ENCODE measurements around the gene NRXN3.

NRXN3 gene

DNA sequence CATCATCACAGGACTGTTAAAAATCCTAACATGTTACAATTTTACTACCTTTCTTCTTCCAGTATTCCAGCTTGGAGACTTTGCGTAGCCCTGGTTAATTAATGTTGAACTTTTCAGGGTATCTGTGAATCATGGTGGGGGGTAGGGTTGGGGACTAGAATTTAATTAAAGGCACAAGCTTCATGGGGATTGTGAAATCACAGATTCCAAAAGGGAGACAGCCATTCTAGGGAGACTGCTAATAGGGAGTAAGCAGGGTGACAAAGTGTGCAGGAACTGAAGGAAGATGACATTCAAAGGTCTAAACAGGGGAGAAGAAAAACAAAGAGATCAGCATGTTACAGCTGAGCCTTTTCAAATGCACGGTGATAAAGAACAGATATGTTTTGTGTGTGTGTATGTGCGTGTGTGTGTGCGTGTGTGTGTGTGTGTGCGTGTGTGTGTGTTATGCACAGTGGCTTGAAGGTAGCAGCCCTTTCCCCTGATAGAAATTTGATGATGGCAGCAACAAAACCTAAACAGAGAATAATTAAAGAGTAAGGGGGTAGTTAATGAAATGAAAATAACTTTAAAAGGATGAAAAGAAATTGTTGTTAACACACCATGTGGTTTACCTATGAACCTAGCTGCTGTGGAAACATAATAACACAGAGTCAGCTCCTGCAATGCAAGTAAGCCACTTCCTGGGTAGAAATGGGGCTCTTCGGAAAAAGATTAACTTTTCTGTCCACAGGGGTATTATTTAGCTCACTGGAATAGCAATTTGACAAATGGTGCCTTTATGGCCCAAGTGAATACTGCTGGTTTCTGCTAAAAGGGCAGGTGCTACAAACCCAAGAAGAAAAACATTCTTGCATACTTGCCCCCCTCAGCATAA, 1459.5 kb downstream of the NRXN3 start:
- H3K4me3 ChIP-seq (ENCODE audit: low read depth, low read length), result no peak overlapping the region
- in situ Hi-C loops (cut with HindIII; ENCODE audit: low sequenced_read_pairs), result no loop called here
- TF ChIP-seq, protein P1, sequence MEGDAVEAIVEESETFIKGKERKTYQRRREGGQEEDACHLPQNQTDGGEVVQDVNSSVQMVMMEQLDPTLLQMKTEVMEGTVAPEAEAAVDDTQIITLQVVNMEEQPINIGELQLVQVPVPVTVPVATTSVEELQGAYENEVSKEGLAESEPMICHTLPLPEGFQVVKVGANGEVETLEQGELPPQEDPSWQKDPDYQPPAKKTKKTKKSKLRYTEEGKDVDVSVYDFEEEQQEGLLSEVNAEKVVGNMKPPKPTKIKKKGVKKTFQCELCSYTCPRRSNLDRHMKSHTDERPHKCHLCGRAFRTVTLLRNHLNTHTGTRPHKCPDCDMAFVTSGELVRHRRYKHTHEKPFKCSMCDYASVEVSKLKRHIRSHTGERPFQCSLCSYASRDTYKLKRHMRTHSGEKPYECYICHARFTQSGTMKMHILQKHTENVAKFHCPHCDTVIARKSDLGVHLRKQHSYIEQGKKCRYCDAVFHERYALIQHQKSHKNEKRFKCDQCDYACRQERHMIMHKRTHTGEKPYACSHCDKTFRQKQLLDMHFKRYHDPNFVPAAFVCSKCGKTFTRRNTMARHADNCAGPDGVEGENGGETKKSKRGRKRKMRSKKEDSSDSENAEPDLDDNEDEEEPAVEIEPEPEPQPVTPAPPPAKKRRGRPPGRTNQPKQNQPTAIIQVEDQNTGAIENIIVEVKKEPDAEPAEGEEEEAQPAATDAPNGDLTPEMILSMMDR (IDR thresholded peaks at IDR 0.05; ENCODE audit: low read depth, low read length, missing control alignments), result no peak
- no peak for DNase-seq (ENCODE audit: low read depth)

- no peak for DNase-seq (ENCODE audit: low read depth)
- H3K4me3 ChIP-seq (ENCODE audit: low read depth, low read length), result no peak overlapping the region
- TF ChIP-seq, protein P1 (IDR thresholded peaks at IDR 0.05; ENCODE audit: low read depth, low read length, missing control alignments), result no peak
- in situ Hi-C loops (cut with HindIII; ENCODE audit: low sequenced_read_pairs), result no loop called here
Measured at GRCh38 chr14:79630288-79630960, 1460.3 kb downstream of the NRXN3 start.

DNA sequence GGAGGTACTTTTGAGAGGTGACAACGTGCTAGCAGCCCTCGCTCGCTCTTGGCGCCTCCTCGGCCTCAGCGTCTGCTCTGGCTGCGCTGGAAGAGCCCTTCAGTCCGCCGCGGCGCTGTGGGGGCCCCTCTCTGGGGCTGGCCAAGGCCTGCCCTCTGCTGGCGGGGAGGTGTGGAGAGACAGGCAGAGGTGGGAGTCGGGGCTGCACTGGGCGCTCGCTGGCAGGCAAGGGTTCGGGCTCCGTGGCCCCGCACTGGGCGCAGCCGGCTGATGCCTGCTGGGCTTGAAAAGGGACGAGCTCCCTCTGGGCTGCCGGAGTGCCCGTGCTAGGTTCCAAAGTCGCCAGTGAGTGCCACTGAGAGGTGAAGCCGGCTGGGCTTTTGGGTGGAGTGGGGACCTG, 1461.1 kb downstream of the NRXN3 start:
- TF ChIP-seq, protein P1 (IDR thresholded peaks at IDR 0.05; ENCODE audit: low read depth, low read length, missing control alignments), result no peak
- in situ Hi-C loops (cut with HindIII; ENCODE audit: low sequenced_read_pairs), result no loop called here
- no peak for DNase-seq (ENCODE audit: low read depth)
- no peak overlapping the region for H3K4me3 ChIP-seq (ENCODE audit: low read depth, low read length)

GRCh38 chr14:79638672-79639266, 1468.6 kb downstream of the NRXN3 start:
- TF ChIP-seq, protein P1 (IDR thresholded peaks at IDR 0.05; ENCODE audit: low read depth, low read length, missing control alignments), result no peak
- no peak overlapping the region for H3K4me3 ChIP-seq (ENCODE audit: low read depth, low read length)
- in situ Hi-C loops (cut with HindIII; ENCODE audit: low sequenced_read_pairs), result no loop called here
- DNase-seq (ENCODE audit: low read depth), result no peak

DNA sequence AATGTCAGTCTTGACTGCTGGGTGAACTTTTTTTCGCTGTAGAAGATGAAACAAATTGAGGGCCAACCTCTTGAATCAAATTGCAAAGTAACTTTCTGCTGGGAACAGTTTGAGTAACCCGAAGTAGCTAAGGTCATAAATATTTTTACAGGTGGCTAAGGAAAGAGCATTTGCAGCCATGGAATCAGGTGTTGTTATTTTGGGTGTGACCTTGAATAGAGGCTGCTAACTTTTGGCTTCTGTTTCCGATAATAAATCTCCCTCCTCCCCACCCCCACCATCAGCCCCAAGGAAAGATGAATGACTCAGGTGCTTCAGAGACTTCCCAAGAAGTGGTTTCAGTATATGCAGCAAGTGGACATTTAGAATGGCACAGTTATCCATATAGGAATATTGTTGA, 1469.4 kb downstream of the NRXN3 start:
- H3K4me3 ChIP-seq (ENCODE audit: low read depth, low read length), result no peak overlapping the region
- TF ChIP-seq, protein P1 (IDR thresholded peaks at IDR 0.05; ENCODE audit: low read depth, low read length, missing control alignments), result no peak
- in situ Hi-C loops (cut with HindIII; ENCODE audit: low sequenced_read_pairs), result no loop called here
- no peak for DNase-seq (ENCODE audit: low read depth)

- TF ChIP-seq, protein P1 (IDR thresholded peaks at IDR 0.05; ENCODE audit: low read depth, low read length, missing control alignments), result no peak
- in situ Hi-C loops (cut with HindIII; ENCODE audit: low sequenced_read_pairs), result no loop called here
- no peak for DNase-seq (ENCODE audit: low read depth)
- no peak overlapping the region for H3K4me3 ChIP-seq (ENCODE audit: low read depth, low read length)
Measured at GRCh38 chr14:79641371-79641770, 1471.2 kb downstream of the NRXN3 start.

Measured in astrocyte of the cerebellum (primary cell).